A549 (cell line): ENCODE data around the gene PFN2. TPM values are rescaled to one million over a fixed set of nuclear protein-coding genes. Genes with fewer than 3 reads are reported as not detected.
A peak's percentile ranks its signal among the peaks of the same experiment; 100 is the strongest.

Experiments
- ATAC-seq, 2 experiments: fragments of 200-7000 bp in 1 of 2; fragments of >200 bp in 1 of 2; cut with Nextera tagmentation in 1 of 2; cut with Tn5 transposase in 1 of 2; 3 replicates each; pipeline versions ENCODE4 v1.8.0 to v1.9.1; 2018 to 2020; ENCODE audit warnings: mild to moderate bottlenecking in 1 of 2, moderate library complexity in 1 of 2
- CTCF ChIA-PET: fragments of 300-600 bp; sonication (Branson Sonifier 250); formaldehyde crosslinking; extraction: SDS; loops from one replicate; lab custom pipeline; 2021; ENCODE audit warnings: antibody characterized with exemption, inconsistent platforms; lab: Yijun Ruan, JAX
- POLR2A ChIA-PET: fragments of 350-600 bp; formaldehyde crosslinking; extraction: SDS; loops from one replicate; lab custom pipeline; 2021; ENCODE audit warnings: antibody characterized with exemption, inconsistent platforms; lab: Yijun Ruan, JAX
- DNase-seq, 2 experiments: peaks; one replicate each; pipeline versions ENCODE4 v3.0.0 to v3.0.0-alpha.2; 2011 to 2016; ENCODE audit warnings: low read depth in 1 of 2, low spot score in 1 of 2
- FAIRE-seq: peaks from 2 replicates; lab custom pipeline; 2011; peaks lifted over from hg19 to GRCh38; lab: Jason Lieb, UNC
- H3K27ac ChIP-seq, 2 experiments: fragments of >200 bp; sonication (Bioruptor Twin); formaldehyde crosslinking; 3 replicates each; pipeline ENCODE4 v1.5.1; 2016 to 2017
- H3K4me1 ChIP-seq: fragments of >200 bp; sonication (Bioruptor Twin); formaldehyde crosslinking; 3 replicates; pipeline ENCODE4 v1.6.1; 2016
- H3K4me2 ChIP-seq: fragments of >200 bp; sonication (Bioruptor Twin); formaldehyde crosslinking; 3 replicates; pipeline ENCODE4 v1.6.1; 2016
- H3K4me3 ChIP-seq: fragments of >200 bp; sonication (Bioruptor Twin); formaldehyde crosslinking; 3 replicates; pipeline ENCODE4 v1.5.1; 2016
- H3K9me3 ChIP-seq: fragments of >200 bp; sonication (Bioruptor Twin); formaldehyde crosslinking; 3 replicates; pipeline ENCODE4 v1.6.1; 2016
- BHLHE40 ChIP-seq: IDR thresholded peaks from 2 replicates; pipeline ENCODE4 v1.6.1; 2012; ENCODE audit warnings: low read depth, low read length, inconsistent platforms
- CEBPB ChIP-seq, 2 experiments: fragments of >200 bp in 1 of 2; sonication (Bioruptor Twin) in 1 of 2; formaldehyde crosslinking in 1 of 2; IDR thresholded peaks; 2 replicates each; pipeline ENCODE4 v1.6.1; 2012 to 2016
- CHD2 ChIP-seq: fragments of 150-350 bp; IDR thresholded peaks from 2 replicates; pipeline ENCODE4 v1.6.1; 2014; ENCODE audit warnings: low read length; ENCODE audit not compliant: partially characterized antibody
- EHF ChIP-seq: fragments of 250-450 bp; sonication (Bioruptor Pico); IDR thresholded peaks from 2 replicates; pipeline ENCODE4 v1.5.0; 2020; ENCODE audit warnings: mild to moderate bottlenecking
- EHMT2 ChIP-seq: fragments of 200-600 bp; sonication (generic); IDR thresholded peaks from 2 replicates; pipeline ENCODE4 v1.6.1; 2016; ENCODE audit warnings: antibody characterized with exemption, low read depth, mild to moderate bottlenecking, moderate library complexity
- HDAC2 ChIP-seq: fragments of 200-600 bp; sonication (generic); IDR thresholded peaks from 2 replicates; pipeline ENCODE4 v1.6.1; 2016
- HOXB13 ChIP-seq: fragments of 250-450 bp; sonication (Bioruptor Pico); IDR thresholded peaks from 2 replicates; pipeline ENCODE4 v1.5.0; 2020; ENCODE audit warnings: low read depth, mild to moderate bottlenecking, moderate library complexity
- HOXB5 ChIP-seq: fragments of 250-450 bp; sonication (Bioruptor Pico); IDR thresholded peaks from 2 replicates; pipeline ENCODE4 v1.5.0; 2020; ENCODE audit warnings: mild to moderate bottlenecking, moderate library complexity
- NFE2L2 ChIP-seq: fragments of 150-350 bp; conservative IDR thresholded peaks from 2 replicates; pipeline ENCODE4 v1.6.1; 2014; ENCODE audit warnings: low read length
- PHF8 ChIP-seq: fragments of 200-600 bp; sonication (generic); IDR thresholded peaks from 2 replicates; pipeline ENCODE4 v1.6.1; 2016; ENCODE audit warnings: low read depth, mild to moderate bottlenecking, antibody characterized with exemption, moderate library complexity, borderline replicate concordance
- POLR2A ChIP-seq: IDR thresholded peaks from 2 replicates; pipeline ENCODE4 v1.6.1; 2012; ENCODE audit warnings: mild to moderate bottlenecking, low read length
- RNF2 ChIP-seq: fragments of 200-600 bp; sonication (generic); IDR thresholded peaks from 2 replicates; pipeline ENCODE4 v1.6.1; 2016; ENCODE audit warnings: low read depth, mild to moderate bottlenecking, antibody characterized with exemption, moderate library complexity, borderline replicate concordance
- SMC3 ChIP-seq: fragments of >200 bp; sonication (Bioruptor Twin); formaldehyde crosslinking; IDR thresholded peaks from 3 replicates; pipeline ENCODE4 v1.6.1; 2018; ENCODE audit warnings: inconsistent platforms
- TFCP2L1 ChIP-seq: fragments of 250-450 bp; sonication (Bioruptor Pico); IDR thresholded peaks from 2 replicates; pipeline ENCODE4 v1.5.0; 2021; ENCODE audit warnings: mild to moderate bottlenecking
- TP53 ChIP-seq: fragments of 250-450 bp; sonication (Bioruptor Pico); IDR thresholded peaks from 2 replicates; pipeline ENCODE4 v1.5.0; 2021; ENCODE audit warnings: mild to moderate bottlenecking, moderate library complexity
- ZNF302 ChIP-seq: fragments of 250-450 bp; sonication (Bioruptor Pico); IDR thresholded peaks from 2 replicates; pipeline ENCODE4 v1.9.0; 2021; ENCODE audit warnings: inconsistent platforms, mild to moderate bottlenecking, moderate library complexity
- ZSCAN20 ChIP-seq: fragments of 250-450 bp; sonication (Bioruptor Pico); IDR thresholded peaks from 2 replicates; pipeline ENCODE4 v1.8.0; 2022; ENCODE audit warnings: mild to moderate bottlenecking, moderate library complexity
- whole genome bisulfite sequencing: methylation state at CpG from one replicate; pipeline ENCODE4 v1.1.6; 2017; ENCODE audit errors: missing lambda C conversion rate; 5-methylcytosine and 5-hydroxymethylcytosine counted together
- polyA plus RNA-seq, 4 experiments: library from polyadenylated mRNA; depleted of rRNA in 3 of 4; stranded (reverse); fragments of >200 nt; fragmentation: RNase III in 1 of 4; extraction: RNeasy Plus Mini Kit Qiagen cat#74134 plus additional on column Dnase treatment in 1 of 4; gene quantifications; 2 replicates in 3 of 4; 3 replicates in 1 of 4; pipeline ENCODE4 v1.2.3, GENCODE V29; 2011 to 2017
- TF ChIP-seq, protein P1 (sequence below): fragments of 200-600 bp; sonication (generic); IDR thresholded peaks from 2 replicates; pipeline ENCODE4 v1.6.1; 2016; ENCODE audit warnings: antibody characterized with exemption, mild to moderate bottlenecking, moderate library complexity
- TF ChIP-seq, protein P2 (sequence below): IDR thresholded peaks from 2 replicates; pipeline ENCODE4 v1.6.1; 2012; ENCODE audit warnings: low read depth, borderline replicate concordance
- TF ChIP-seq, protein P3 (sequence below): fragments of 150-350 bp; IDR thresholded peaks from 2 replicates; pipeline ENCODE4 v1.6.1; 2014; ENCODE audit warnings: low read depth, mild to moderate bottlenecking, low read length
- TF ChIP-seq, protein P4 (sequence below): fragments of 250-450 bp; sonication (Bioruptor Pico); IDR thresholded peaks from 2 replicates; pipeline ENCODE4 v1.5.0; 2020; ENCODE audit warnings: low read depth, mild to moderate bottlenecking, moderate library complexity

The PFN2 gene
- polyA plus RNA-seq, 2 of the 4 experiments (the other 2 are of a cell fraction): 201 to 539 TPM

DNA sequence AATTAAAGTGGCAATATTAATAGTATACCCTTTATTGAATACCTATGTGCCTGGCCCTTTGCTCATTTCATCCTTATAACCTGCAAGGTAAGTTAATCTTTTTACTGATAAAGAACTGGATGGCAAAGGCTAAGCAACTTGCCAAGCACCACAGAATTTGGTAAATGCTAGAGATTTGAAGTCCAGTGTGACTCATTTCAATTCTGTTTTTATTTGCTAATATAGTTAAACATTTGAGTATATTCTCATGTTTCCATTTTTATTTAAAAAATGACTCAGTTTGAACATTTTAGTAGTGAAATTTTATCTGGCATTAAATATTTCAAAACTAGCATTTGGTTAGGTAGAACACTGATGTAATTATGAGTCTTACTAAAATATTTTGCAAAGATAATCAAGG lies 11.3 kb downstream of the PFN2 start:
- FAIRE-seq: no peak
- CTCF ChIA-PET: interaction anchor here (2.0 kb wide), 1 partner anchor 224 kb away, joined by 9 read pairs; no protein-coding TSS in a partner anchor

DNA sequence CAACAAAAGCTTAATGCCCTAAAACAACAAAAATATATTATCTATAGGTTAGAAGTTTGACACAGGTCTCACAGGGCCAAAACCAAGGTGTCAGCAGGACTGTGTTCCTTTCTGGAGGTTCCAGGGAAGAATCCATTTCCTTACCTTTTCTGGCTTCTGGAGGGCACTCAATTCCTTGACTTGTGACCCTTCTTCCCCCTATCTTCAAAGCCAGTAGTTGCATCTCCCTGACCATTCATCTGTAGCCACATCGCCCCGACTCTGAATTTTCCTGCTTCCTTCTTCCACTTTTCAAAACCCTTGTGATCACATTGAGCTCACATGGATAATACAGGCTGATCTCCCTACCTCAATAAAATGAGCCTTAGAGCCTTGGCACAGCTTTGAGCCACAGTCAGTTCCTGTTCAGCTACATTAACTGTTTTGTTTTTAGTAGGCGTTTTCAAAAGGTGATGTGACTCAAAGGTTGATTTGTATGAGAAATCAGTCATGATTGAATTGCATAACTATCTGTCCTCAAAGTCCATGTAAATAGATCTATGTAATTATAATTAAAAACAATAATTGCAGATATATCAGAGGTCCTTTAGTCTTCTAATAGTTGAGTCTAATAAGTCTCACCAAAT lies 12.4 kb downstream of the PFN2 start:
- no peak overlapping the region for H3K4me3 ChIP-seq
- TF ChIP-seq PHF8 (no peak), NFE2L2 (no peak), HOXB5 (CRISPR knock-in tag) (no peak), EHF (no peak), HOXB13 (CRISPR knock-in tag) (no peak), POLR2A (no peak), SMC3 (no peak), EHMT2 (no peak), TP53 (CRISPR knock-in tag) (no peak), ZNF302 (no peak), HDAC2 (no peak)
- WGBS: 82% methylated on average over 3 of the region's 3 CpGs
- ChIA-PET CTCF (interaction anchor here (1.2 to 2.0 kb wide), 3 partner anchors 9 to 239 kb away, joined by 4 to 9 read pairs (median 8); no protein-coding TSS in a partner anchor), POLR2A (no interaction called here)
- H3K4me1 ChIP-seq: peaks cover 18% of the 10 kb centered on the region
- no peaks in the 10 kb centered on the region for H3K9me3 ChIP-seq
- ATAC-seq: peak in 1 of 2 experiments; percentile 24; a peak in 1 of 6 replicates
- no peak overlapping the region for H3K4me2 ChIP-seq
- no peak for DNase-seq
- H3K27ac ChIP-seq: no peak overlapping the region
- FAIRE-seq: no peak

More for the DNA sequence above, 11.3 kb downstream of the PFN2 start:
- H3K27ac ChIP-seq: no peak overlapping the region
- ATAC-seq: no peak
- TF ChIP-seq ZSCAN20 (no peak), TFCP2L1 (CRISPR knock-in tag) (no peak), CHD2 (no peak), RNF2 (no peak), ZNF302 (no peak), BHLHE40 (no peak), CEBPB (IDR thresholded peaks at IDR 0.05) (no peak), TP53 (CRISPR knock-in tag) (no peak)
- TF ChIP-seq, protein P1, sequence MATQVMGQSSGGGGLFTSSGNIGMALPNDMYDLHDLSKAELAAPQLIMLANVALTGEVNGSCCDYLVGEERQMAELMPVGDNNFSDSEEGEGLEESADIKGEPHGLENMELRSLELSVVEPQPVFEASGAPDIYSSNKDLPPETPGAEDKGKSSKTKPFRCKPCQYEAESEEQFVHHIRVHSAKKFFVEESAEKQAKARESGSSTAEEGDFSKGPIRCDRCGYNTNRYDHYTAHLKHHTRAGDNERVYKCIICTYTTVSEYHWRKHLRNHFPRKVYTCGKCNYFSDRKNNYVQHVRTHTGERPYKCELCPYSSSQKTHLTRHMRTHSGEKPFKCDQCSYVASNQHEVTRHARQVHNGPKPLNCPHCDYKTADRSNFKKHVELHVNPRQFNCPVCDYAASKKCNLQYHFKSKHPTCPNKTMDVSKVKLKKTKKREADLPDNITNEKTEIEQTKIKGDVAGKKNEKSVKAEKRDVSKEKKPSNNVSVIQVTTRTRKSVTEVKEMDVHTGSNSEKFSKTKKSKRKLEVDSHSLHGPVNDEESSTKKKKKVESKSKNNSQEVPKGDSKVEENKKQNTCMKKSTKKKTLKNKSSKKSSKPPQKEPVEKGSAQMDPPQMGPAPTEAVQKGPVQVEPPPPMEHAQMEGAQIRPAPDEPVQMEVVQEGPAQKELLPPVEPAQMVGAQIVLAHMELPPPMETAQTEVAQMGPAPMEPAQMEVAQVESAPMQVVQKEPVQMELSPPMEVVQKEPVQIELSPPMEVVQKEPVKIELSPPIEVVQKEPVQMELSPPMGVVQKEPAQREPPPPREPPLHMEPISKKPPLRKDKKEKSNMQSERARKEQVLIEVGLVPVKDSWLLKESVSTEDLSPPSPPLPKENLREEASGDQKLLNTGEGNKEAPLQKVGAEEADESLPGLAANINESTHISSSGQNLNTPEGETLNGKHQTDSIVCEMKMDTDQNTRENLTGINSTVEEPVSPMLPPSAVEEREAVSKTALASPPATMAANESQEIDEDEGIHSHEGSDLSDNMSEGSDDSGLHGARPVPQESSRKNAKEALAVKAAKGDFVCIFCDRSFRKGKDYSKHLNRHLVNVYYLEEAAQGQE: no peak
- TF ChIP-seq, protein P2, sequence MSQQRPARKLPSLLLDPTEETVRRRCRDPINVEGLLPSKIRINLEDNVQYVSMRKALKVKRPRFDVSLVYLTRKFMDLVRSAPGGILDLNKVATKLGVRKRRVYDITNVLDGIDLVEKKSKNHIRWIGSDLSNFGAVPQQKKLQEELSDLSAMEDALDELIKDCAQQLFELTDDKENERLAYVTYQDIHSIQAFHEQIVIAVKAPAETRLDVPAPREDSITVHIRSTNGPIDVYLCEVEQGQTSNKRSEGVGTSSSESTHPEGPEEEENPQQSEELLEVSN: no peak
- TF ChIP-seq, protein P3, sequence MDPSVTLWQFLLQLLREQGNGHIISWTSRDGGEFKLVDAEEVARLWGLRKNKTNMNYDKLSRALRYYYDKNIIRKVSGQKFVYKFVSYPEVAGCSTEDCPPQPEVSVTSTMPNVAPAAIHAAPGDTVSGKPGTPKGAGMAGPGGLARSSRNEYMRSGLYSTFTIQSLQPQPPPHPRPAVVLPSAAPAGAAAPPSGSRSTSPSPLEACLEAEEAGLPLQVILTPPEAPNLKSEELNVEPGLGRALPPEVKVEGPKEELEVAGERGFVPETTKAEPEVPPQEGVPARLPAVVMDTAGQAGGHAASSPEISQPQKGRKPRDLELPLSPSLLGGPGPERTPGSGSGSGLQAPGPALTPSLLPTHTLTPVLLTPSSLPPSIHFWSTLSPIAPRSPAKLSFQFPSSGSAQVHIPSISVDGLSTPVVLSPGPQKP: no peak
- TF ChIP-seq, protein P4, sequence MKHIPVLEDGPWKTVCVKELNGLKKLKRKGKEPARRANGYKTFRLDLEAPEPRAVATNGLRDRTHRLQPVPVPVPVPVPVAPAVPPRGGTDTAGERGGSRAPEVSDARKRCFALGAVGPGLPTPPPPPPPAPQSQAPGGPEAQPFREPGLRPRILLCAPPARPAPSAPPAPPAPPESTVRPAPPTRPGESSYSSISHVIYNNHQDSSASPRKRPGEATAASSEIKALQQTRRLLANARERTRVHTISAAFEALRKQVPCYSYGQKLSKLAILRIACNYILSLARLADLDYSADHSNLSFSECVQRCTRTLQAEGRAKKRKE (CRISPR knock-in tag): no peak
- TF ChIP-seq, all 56 proteins: peak for 0
- POLR2A ChIA-PET: no interaction called here
- no peak for DNase-seq
- no peaks in the 10 kb centered on the region for H3K9me3 ChIP-seq
- H3K4me2 ChIP-seq: peak overlapping the region; percentile 20; the same call in 2 of the 3 replicates
- peaks cover 23% of the 10 kb centered on the region for H3K4me1 ChIP-seq
- H3K4me3 ChIP-seq: no peak overlapping the region
